Limb (tissue), 2 donors: ENCODE results near the gene VAMP1.
"Not testable (repeated sequence)": the region's sequence is repeated elsewhere in the genome, so short reads cannot be mapped to it uniquely, and the experiment has no call there.

Experiments
- DNase-seq, 2 donors: peaks; one replicate each; pipeline ENCODE4 v3.0.0-alpha.2; 2016; ENCODE audit errors: extremely low spot score in 2 of 2

Gene VAMP1

DNA sequence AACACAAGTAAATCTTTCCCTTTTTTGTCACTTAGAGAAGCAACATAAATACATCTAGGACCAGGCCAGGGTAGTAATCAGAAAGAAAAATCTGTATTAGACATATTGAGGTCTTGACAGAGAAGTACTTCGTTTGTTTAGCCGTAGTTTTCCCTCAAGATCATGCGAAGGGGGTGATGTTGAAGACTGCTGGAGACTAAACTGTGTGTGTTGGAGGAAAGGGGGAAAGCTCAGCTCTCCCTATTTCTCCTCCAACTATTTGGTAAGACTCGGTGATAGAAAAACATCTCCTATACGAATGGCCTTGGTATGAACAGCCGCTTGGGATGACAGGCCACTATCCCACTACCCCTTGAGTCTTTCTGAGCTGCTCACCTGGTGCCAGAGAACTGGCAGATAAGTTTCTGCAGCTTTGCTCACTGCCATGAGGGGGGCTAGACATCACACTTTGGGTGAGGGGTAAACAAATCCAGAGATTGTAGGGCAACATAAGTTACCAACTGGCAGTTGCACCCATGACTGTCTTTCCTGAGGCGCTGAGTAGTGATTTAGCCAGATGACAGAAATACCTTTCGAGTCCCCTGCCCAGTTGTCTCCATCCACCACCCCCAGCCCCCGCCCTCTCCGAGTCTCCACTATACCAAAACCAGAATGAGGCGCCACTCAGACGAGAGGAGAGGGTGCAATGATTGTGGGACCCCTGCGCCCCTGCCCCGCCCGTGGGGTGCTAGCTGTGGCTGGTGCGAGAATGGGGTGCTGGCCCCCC lies 685 bp downstream of the VAMP1 start:
- DNase-seq: no peak

GRCh38 chr12:6469092-6469491 lies 1.4 kb downstream of the VAMP1 start:
- no peak for DNase-seq

DNA sequence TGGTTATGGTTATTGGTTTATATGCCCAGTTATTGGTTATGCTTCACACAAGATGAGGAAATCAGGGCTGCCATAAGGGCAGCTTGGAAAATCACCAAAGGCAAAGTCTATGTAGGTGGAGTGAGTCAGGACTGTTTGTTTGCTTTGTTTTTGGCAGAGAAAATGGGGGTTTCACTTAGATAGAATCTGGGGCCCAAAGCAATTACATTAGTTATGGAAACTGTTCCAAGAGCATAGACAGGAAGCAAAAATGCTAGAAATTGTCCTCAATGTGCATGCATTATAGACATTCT lies 2.2 kb downstream of the VAMP1 start:
- DNase-seq: no peak

- DNase-seq: not testable (repeated sequence)
Observed at GRCh38 chr12:6467571-6468282, 2.8 kb downstream of the VAMP1 start.

GRCh38 chr12:6466751-6467150 lies 3.7 kb downstream of the VAMP1 start:
- DNase-seq: not testable (repeated sequence)

GRCh38 chr12:6466184-6466573 lies 4.3 kb downstream of the VAMP1 start:
- no peak for DNase-seq

DNA sequence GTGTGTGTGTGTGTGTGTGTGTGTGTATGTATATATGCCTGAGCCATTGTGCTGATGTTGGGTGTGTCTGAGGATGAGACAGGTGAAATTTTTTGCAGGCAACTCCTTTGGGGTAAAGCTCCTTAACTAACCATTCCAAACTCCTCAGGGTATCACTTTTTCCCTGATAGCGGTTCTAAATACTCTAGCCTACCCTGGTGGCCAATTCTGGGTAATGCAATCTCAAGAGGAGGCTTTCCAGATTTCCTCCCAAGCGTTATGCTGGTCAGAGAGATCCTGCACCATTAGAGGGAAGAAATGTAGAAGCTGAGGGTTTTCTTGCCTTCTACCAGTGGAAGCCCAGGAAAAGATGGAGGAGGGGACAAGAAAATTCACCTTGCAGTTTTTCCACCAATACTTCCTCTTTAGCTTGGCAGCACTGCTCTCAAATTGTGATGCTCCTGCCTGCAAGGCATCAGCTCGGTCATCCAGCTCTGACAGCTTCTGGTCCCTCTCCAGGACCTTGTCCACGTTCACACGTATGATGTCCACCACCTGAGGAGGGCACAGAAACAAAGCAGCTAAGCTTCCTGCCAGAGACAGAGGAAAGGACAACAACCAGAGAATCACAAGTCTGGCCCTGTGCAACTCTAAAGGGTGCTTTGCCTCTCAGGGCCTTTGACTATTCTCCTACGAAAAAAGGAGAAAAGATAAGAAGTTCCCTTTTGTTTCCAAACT lies 4.9 kb downstream of the VAMP1 start:
- peak; percentile 62 to 72 for DNase-seq

DNA sequence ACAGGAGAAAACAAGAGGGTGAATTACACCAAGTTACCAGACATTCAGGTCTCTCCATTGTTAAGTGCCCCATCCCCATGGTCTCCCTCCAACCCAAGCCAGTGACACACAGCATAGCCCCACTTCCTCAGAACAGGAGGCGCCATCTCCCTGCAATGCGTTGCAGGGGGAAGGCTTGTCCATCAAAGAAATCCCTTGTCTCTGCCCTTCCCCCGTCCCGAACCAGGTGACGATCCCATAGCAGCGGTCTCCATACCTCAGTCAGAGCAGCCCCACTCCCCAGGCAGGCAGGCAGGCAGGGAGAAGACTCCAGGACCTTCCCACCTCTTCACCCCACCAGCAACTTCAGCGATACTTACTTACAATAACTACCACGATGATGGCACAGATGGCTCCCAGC lies 5.9 kb downstream of the VAMP1 start:
- no peak for DNase-seq

- no peak for DNase-seq
Observed at GRCh38 chr12:6463858-6464257, 6.6 kb downstream of the VAMP1 start.

DNA sequence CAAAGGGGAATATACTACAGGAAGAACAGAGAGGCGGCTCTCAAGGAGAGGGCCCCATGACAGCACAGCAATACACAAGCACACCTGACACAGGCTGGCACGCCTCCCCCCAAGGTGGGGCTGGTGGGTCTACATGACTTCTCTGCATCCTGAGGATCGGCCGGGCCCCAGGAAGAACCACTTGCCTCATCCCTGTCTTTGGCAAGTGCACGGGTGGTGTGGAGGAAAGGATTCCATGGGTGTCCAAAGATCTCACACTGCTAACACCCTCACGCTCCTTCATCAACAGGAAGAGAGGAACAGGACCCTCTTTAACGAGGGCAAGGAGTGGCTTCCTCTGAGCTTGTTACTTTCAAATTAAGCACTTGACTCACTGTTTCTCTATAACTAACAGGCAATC lies 7.3 kb downstream of the VAMP1 start:
- no peak for DNase-seq

GRCh38 chr12:6462234-6462995 lies 8.1 kb downstream of the VAMP1 start:
- no peak for DNase-seq

- no peak for DNase-seq
Observed at GRCh38 chr12:6461401-6462233, 8.9 kb downstream of the VAMP1 start.

DNA sequence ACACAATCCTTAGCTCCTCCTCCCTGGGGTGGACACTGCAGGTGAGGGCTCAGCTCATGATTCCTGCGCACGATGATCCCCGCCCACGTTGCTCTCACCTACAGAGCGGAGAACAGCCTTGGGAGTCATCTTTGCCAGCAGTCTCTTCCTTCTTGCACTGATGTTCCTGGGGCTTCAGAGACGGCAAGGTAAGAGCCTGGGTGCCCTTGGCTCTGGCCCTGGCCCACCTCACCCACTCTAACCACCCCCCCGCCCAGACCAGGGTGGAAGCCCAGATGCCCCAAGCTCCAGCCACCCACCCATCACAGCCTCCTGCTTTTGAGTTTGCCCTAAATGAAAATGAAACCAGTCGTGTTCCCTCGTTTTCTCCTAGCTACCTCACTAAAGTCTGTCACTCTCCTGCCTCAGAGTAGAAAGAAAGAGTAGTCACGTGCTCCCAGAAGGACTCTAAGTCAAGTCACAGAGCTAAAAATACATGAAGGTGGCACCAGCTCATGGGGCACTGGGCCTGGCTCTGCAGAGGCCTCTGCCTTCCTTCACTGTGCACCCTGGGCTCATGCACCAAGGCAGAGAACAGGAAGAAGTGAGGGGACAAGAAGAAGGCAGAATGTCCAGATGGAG lies 9.6 kb downstream of the VAMP1 start:
- DNase-seq: no peak

GRCh38 chr12:6459004-6459337 lies 11.5 kb downstream of the VAMP1 start:
- DNase-seq: no peak

- no peak for DNase-seq
Observed at GRCh38 chr12:6458281-6459003, 12.0 kb downstream of the VAMP1 start.

DNA sequence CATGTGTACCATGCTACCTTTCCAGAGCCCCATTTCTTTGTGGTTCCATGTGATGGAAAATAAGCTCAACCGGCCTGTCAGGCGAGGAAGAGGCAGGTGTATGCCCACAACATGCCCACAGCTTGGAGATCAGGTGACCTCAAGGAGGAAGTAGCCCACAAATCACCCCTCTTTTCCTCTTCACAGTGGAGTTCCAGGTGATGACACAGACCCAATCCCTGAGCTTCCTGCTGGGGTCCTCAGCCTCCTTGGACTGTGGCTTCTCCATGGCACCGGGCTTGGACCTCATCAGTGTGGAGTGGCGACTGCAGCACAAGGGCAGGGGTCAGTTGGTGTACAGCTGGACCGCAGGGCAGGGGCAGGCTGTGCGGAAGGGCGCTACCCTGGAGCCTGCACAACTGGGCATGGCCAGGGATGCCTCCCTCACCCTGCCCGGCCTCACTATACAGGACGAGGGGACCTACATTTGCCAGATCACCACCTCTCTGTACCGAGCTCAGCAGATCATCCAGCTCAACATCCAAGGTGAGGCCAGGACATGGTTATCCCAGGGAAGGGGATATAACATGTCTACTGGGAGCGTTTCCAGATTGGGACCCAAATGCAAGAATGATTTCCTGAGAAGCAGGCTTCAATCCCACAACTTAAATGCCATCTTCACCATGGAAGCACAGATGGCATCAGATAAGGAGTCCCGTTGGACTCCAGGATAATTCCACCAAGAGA lies 13.1 kb downstream of the VAMP1 start:
- DNase-seq: no peak

DNA sequence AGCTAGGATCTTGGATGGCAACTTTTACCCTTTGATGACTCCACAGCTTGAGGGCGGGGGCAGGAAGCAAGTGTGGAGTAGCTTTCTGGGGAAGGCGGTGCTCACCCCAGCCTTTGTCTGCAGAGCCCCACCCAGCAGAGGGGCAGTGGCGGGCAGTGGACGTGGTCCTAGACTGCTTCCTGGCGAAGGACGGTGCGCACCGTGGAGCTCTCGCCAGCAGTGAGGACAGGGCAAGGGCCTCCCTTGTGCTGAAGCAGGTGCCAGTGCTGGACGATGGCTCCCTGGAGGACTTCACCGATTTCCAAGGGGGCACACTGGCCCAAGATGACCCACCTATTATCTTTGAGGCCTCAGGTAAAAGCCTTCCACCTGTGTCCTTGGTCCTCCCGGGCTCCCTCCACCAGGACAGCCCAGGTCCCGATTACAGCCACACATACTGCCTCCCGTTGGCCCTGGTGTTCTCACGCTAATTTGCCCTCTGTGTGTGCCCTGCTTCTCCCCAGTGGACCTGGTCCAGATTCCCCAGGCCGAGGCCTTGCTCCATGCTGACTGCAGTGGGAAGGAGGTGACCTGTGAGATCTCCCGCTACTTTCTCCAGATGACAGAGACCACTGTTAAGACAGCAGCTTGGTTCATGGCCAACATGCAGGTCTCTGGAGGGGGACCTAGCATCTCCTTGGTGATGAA lies 17.4 kb downstream of the VAMP1 start:
- no peak for DNase-seq

DNA sequence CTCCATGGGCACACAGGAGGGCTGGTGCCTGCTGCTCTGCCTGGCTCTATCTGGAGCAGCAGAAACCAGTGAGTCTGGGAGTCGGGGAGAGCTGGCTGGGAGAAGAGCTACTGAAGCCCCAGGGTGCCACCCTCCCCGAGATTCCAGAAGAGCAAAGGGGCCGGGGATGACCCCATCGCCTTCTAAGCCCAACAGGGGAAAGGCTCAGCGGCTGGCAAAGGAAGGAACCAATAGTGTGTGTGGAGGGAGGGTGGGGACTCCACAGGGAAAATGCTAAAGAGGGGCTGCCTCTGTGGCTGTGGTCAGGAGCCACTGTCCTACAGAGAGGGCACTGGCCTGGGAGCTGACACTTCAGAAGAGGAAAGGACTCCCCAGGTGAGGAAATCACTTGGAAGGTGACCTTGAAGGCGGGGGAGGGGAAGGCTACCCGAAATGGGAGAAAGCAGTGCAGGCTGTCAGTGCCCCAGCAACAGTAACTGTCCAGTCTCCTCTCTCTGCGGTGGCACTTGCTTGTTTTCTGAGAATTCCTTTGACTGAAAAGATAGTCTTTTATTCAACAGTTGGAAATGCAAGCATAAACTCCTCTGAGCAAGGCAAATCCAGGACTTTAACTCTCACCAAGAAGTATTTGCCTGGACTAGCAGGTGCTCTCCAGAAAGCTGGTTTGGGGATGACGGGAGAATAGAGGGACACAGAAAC lies 18.1 kb downstream of the VAMP1 start:
- no peak for DNase-seq
